Mammary epithelial cell (primary cell): ENCODE measurements around the gene PHYH.

Experiments used
- EZH2 ChIP-seq: IDR thresholded peaks from 2 replicates; pipeline ENCODE4 v1.6.1; 2012; ENCODE audit warnings: low read length, inconsistent platforms, borderline replicate concordance
- TF ChIP-seq, protein P1 (sequence below), 2 donors: IDR thresholded peaks in 1 of 2; conservative IDR thresholded peaks in 1 of 2; 2 replicates each; pipeline ENCODE4 v1.5.1; 2011 to 2012; ENCODE audit warnings: inconsistent platforms in 2 of 2, low read length in 2 of 2, mild to moderate bottlenecking in 2 of 2, control low read depth in 1 of 2, low read depth in 1 of 2; ENCODE audit not compliant: insufficient read depth in 1 of 2; ENCODE audit errors: extremely low read depth in 1 of 2

- TF ChIP-seq EZH2: no peak
- TF ChIP-seq, protein P1, sequence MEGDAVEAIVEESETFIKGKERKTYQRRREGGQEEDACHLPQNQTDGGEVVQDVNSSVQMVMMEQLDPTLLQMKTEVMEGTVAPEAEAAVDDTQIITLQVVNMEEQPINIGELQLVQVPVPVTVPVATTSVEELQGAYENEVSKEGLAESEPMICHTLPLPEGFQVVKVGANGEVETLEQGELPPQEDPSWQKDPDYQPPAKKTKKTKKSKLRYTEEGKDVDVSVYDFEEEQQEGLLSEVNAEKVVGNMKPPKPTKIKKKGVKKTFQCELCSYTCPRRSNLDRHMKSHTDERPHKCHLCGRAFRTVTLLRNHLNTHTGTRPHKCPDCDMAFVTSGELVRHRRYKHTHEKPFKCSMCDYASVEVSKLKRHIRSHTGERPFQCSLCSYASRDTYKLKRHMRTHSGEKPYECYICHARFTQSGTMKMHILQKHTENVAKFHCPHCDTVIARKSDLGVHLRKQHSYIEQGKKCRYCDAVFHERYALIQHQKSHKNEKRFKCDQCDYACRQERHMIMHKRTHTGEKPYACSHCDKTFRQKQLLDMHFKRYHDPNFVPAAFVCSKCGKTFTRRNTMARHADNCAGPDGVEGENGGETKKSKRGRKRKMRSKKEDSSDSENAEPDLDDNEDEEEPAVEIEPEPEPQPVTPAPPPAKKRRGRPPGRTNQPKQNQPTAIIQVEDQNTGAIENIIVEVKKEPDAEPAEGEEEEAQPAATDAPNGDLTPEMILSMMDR (conservative IDR thresholded peaks at IDR 0.05 in 1 of 2, IDR thresholded peaks at IDR 0.05 in 1 of 2; ENCODE audit: extremely low read depth in 1 of 2, insufficient read depth in 1 of 2, low read depth in 1 of 2, low read length in 2 of 2): no peak
Observed at GRCh38 chr10:13298748-13299436, 972 bp downstream of the PHYH start.
